ENCODE data around the gene SLC6A4. TPM values are rescaled to one million over a fixed set of nuclear protein-coding genes. Genes with fewer than 3 reads are reported as not detected.

Gene SLC6A4
- total and polyA plus RNA-seq, 10 donors: under 0.01 to 0.34 (median 0.15) TPM; not detected in 3

DNA sequence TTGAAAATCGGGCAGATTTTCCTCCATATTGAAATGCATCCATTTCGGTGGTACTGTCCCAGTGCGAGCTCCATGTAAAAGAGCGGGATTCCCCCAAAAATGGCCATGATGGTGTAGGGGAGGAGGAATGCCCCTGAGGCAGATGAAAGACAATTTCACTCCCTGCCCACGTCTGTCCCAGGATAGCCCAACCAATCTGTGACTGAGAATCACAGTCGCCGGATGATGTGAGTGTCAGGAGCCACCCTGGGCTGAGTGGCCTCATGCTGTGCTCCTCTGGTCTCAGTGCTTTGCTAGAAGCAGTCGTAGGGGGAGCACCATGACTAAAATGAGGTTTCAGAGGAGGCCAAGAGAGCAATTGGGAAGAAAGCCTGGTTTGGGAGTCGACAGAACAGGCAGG is 16.7 kb downstream of the SLC6A4 start:
- peaks cover 0 to 3% (median 0%) of the 10 kb centered on the region in 7 donors for H3K27me3 ChIP-seq (replicated peaks in 1 of 7)
- TF ChIP-seq POLR2A (IDR thresholded peaks at IDR 0.05) (no peak), POLR2AphosphoS5 (IDR thresholded peaks at IDR 0.05) (no peak)
- TF ChIP-seq, protein P1, sequence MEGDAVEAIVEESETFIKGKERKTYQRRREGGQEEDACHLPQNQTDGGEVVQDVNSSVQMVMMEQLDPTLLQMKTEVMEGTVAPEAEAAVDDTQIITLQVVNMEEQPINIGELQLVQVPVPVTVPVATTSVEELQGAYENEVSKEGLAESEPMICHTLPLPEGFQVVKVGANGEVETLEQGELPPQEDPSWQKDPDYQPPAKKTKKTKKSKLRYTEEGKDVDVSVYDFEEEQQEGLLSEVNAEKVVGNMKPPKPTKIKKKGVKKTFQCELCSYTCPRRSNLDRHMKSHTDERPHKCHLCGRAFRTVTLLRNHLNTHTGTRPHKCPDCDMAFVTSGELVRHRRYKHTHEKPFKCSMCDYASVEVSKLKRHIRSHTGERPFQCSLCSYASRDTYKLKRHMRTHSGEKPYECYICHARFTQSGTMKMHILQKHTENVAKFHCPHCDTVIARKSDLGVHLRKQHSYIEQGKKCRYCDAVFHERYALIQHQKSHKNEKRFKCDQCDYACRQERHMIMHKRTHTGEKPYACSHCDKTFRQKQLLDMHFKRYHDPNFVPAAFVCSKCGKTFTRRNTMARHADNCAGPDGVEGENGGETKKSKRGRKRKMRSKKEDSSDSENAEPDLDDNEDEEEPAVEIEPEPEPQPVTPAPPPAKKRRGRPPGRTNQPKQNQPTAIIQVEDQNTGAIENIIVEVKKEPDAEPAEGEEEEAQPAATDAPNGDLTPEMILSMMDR (IDR thresholded peaks at IDR 0.05 in 8 of 11, conservative IDR thresholded peaks at IDR 0.05 in 3 of 11): no peak
- no peak overlapping the region for H3K27ac ChIP-seq
- intact Hi-C loops (cut with DNase I; ENCODE audit: low total_unique reads): no loop called here
- no peaks in the 10 kb centered on the region for H3K9me3 ChIP-seq
- H3K4me1 ChIP-seq: no peaks in the 10 kb centered on the region
- H3K36me3 ChIP-seq: no peaks in the 10 kb centered on the region
- WGBS, 5 donors: 74 to 82% (median 79%) methylated on average over 9 of the region's 9 CpGs
- peak; percentile 20 for DNase-seq
- no peak overlapping the region for H3K4me3 ChIP-seq

DNA sequence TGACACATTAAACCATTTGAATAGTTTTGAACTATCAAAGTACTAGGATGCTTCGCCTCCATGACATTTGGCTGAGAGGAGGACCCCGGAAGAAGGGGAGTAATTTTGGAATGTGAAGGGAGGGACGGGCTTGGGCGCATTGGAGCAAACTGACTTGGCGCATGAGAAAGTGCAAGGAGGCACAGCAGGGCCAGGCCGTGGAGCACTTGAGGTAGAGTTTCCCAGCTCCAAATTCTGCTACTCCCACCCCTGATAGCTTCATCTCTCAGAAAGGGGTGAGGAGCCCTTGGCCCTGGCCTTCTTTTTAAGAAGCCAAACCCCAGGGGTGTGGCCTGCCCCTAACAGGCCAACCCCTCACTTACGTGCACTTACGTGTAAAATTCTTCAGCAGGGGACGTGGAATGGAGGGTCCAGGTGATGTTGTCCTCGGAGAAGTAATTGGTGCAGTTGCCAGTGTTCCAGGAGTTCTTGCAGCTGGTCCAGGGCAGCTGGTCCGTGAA is 17.7 kb downstream of the SLC6A4 start:
- TF ChIP-seq POLR2AphosphoS5 (IDR thresholded peaks at IDR 0.05): no peak
- no peak for TF ChIP-seq POLR2A (IDR thresholded peaks at IDR 0.05)
- TF ChIP-seq, protein P1 (IDR thresholded peaks at IDR 0.05 in 8 of 11, conservative IDR thresholded peaks at IDR 0.05 in 3 of 11): no peak
- peaks cover 0 to 3% (median 0%) of the 10 kb centered on the region in 7 donors for H3K27me3 ChIP-seq (replicated peaks in 1 of 7)
- no peaks in the 10 kb centered on the region for H3K4me1 ChIP-seq
- DNase-seq: peak; percentile 47
- intact Hi-C loops (cut with DNase I; ENCODE audit: low total_unique reads): no loop called here
- H3K4me3 ChIP-seq: no peak overlapping the region
- no peaks in the 10 kb centered on the region for H3K36me3 ChIP-seq
- H3K9me3 ChIP-seq: no peaks in the 10 kb centered on the region
- WGBS, 5 donors: 85 to 93% (median 90%) methylated on average over 11 of the region's 11 CpGs
- H3K27ac ChIP-seq: no peak overlapping the region

DNA sequence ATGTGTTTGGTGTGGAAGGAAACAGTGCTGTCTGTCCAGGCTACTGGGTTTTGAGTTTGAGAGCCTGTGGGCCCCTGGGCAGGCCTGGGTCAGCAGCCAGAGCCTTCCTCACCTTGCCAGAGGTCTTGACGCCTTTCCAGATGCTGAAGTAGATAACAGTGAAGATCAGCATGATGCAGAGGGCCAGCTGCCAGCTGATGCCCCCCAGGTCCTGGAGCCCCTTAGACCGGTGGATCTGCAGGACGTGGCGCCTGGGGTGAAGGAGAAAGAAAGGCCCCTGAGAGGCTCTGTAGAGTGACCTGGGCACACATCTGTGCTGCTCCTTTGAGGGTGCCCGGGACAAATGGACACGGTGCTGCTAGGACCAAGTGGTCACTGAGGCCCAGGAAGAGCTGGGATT is 18.4 kb downstream of the SLC6A4 start:
- intact Hi-C loops (cut with DNase I; ENCODE audit: low total_unique reads): no loop called here
- 84 to 97% (median 94%) methylated on average over 6 of the region's 6 CpGs for WGBS, 5 donors
- Histone ChIP-seq H3K4me3 (no peak overlapping the region), H3K27me3 (replicated peaks in 1 of 7) (peaks cover 0 to 3% (median 0%) of the 10 kb centered on the region in 7 donors), H3K9me3 (no peaks in the 10 kb centered on the region), H3K36me3 (no peaks in the 10 kb centered on the region), H3K4me1 (no peaks in the 10 kb centered on the region), H3K27ac (no peak overlapping the region)
- TF ChIP-seq POLR2AphosphoS5 (IDR thresholded peaks at IDR 0.05): no peak
- TF ChIP-seq, protein P1 (IDR thresholded peaks at IDR 0.05 in 8 of 11, conservative IDR thresholded peaks at IDR 0.05 in 3 of 11): no peak
- TF ChIP-seq POLR2A (IDR thresholded peaks at IDR 0.05): no peak
- peak; percentile 52 for DNase-seq

DNA sequence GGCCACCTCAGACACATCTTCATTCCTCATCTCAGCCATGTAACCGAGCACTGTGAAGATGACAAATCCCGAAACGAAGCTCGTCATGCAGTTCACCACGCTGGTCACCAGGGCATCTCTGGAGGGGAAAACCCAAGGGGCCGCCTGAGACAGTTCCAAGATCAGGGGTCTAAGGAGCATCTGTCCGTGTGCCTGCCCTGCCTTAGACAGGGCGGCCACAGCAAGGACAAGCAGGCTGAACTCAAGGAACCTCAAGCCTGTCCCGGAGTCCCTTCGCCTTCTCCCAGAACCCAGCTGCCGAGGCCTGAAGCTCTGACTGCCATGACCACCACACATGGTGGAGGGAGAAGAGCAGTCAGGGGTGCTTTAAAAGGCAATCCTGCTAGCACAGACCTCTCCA is 22.7 kb downstream of the SLC6A4 start:
- Histone ChIP-seq H3K4me1 (no peaks in the 10 kb centered on the region), H3K27ac (no peak overlapping the region), H3K36me3 (no peaks in the 10 kb centered on the region), H3K9me3 (no peaks in the 10 kb centered on the region), H3K4me3 (no peak overlapping the region), H3K27me3 (replicated peaks in 1 of 7) (peaks cover 0 to 3% (median 0%) of the 10 kb centered on the region in 7 donors)
- TF ChIP-seq, protein P1 (IDR thresholded peaks at IDR 0.05 in 8 of 11, conservative IDR thresholded peaks at IDR 0.05 in 3 of 11): no peak
- TF ChIP-seq POLR2A (IDR thresholded peaks at IDR 0.05) (no peak), POLR2AphosphoS5 (IDR thresholded peaks at IDR 0.05) (no peak)
- DNase-seq: no peak
- WGBS, 5 donors: 75 to 87% (median 83%) methylated on average over 11 of the region's 11 CpGs
- intact Hi-C loops (cut with DNase I; ENCODE audit: low total_unique reads): no loop called here

Data from spleen (tissue), 11 donors.